IMR-90 (cell line): ENCODE results near the gene ARPC5. TPM values are rescaled to one million over a fixed set of nuclear protein-coding genes. Genes with fewer than 3 reads are reported as not detected.

ENCODE experiments used
- ATAC-seq: fragments of 200-7000 bp; cut with Tn5 transposase; 2 replicates; pipeline ENCODE4 v1.9.1; 2020; ENCODE audit warnings: low read depth, mild to moderate bottlenecking, moderate library complexity
- BruUV-seq: library from RNA; stranded (reverse); fragments of 400-500 nt; replicated peaks from 2 replicates; lab custom pipeline; 2021; lab: Mats Ljungman, UMichigan
- CTCF ChIA-PET: fragments of 300-600 bp; formaldehyde crosslinking; extraction: SDS; loops from one replicate; lab custom pipeline; 2021; ENCODE audit warnings: antibody characterized with exemption; lab: Yijun Ruan, JAX
- POLR2A ChIA-PET: fragments of 300-600 bp; sonication (Branson Sonifier 250); formaldehyde crosslinking; loops from one replicate; lab custom pipeline; 2022; ENCODE audit warnings: antibody characterized with exemption; ENCODE audit not compliant: unreplicated experiment; lab: Charles Lee
- DNase-seq: peaks from one replicate; pipeline ENCODE4 v3.0.0; 2013
- H2AFZ ChIP-seq: replicated peaks from 2 replicates; pipeline ENCODE3; 2013; ENCODE audit warnings: low read length, mild to moderate bottlenecking; ENCODE audit not compliant: poor library complexity
- H2AK5ac ChIP-seq: 2 replicates; pipeline ENCODE4 v1.6.1; 2013; ENCODE audit warnings: low read depth, low read length, inconsistent platforms
- H2AK9ac ChIP-seq: replicated peaks from 2 replicates; pipeline ENCODE3; 2013; ENCODE audit warnings: mild to moderate bottlenecking, low read depth, low read length, moderate library complexity; ENCODE audit not compliant: poor library complexity
- H2BK120ac ChIP-seq: 2 replicates; pipeline ENCODE4 v1.6.1; 2013; ENCODE audit warnings: low read depth, low read length, inconsistent platforms
- H2BK15ac ChIP-seq: 3 replicates; pipeline ENCODE4 v1.6.1; 2013; ENCODE audit warnings: low read depth, low read length, inconsistent platforms
- H2BK20ac ChIP-seq: 2 replicates; pipeline ENCODE4 v1.6.1; 2013; ENCODE audit warnings: low read depth, mild to moderate bottlenecking, inconsistent platforms, low read length, moderate library complexity
- H2BK5ac ChIP-seq: 2 replicates; pipeline ENCODE4 v1.6.1; 2013; ENCODE audit warnings: mild to moderate bottlenecking, low read depth, low read length, inconsistent platforms; ENCODE audit not compliant: poor library complexity, severe bottlenecking
- H3K14ac ChIP-seq: replicated peaks from 2 replicates; pipeline ENCODE4 v1.6.1; 2013; ENCODE audit warnings: low read depth, low read length, inconsistent platforms
- H3K18ac ChIP-seq: 2 replicates; pipeline ENCODE4 v1.6.1; 2013; ENCODE audit warnings: low read depth, low read length, control low read depth
- H3K23ac ChIP-seq: 2 replicates; pipeline ENCODE4 v1.6.1; 2013; ENCODE audit warnings: low read depth, low read length, inconsistent platforms
- H3K27ac ChIP-seq: 2 replicates; pipeline ENCODE4 v1.5.1; 2013; ENCODE audit warnings: mild to moderate bottlenecking, control low read depth, low read length; ENCODE audit not compliant: insufficient read depth
- H3K27me3 ChIP-seq: 2 replicates; pipeline ENCODE4 v1.6.1; 2013; ENCODE audit warnings: low read length; ENCODE audit not compliant: control insufficient read depth, insufficient read depth
- H3K36me3 ChIP-seq: 2 replicates; pipeline ENCODE4 v1.6.1; 2013; ENCODE audit warnings: low read length, mixed read lengths; ENCODE audit not compliant: control insufficient read depth, insufficient read depth
- H3K4ac ChIP-seq: 2 replicates; pipeline ENCODE4 v1.6.1; 2013; ENCODE audit warnings: low read depth, low read length, inconsistent platforms
- H3K4me1 ChIP-seq: 2 replicates; pipeline ENCODE4 v1.6.1; 2013; ENCODE audit warnings: low read length, mixed read lengths; ENCODE audit not compliant: control insufficient read depth, insufficient read depth
- H3K4me2 ChIP-seq: 2 replicates; pipeline ENCODE4 v1.6.1; 2013; ENCODE audit warnings: low read depth, mild to moderate bottlenecking, control low read depth, low read length, moderate library complexity
- H3K4me3 ChIP-seq: 2 replicates; pipeline ENCODE4 v1.5.1; 2013; ENCODE audit warnings: low read depth, mild to moderate bottlenecking, control low read depth, low read length, moderate library complexity; ENCODE audit not compliant: insufficient read depth
- H3K56ac ChIP-seq: 2 replicates; pipeline ENCODE4 v1.6.1; 2013; ENCODE audit warnings: low read length, inconsistent platforms; ENCODE audit not compliant: insufficient read depth; ENCODE audit errors: extremely low read depth
- H3K79me1 ChIP-seq, 2 experiments: 2 replicates each; pipeline ENCODE4 v1.6.1; 2013; ENCODE audit warnings: low read length in 2 of 2, inconsistent platforms in 1 of 2, low read depth in 1 of 2
- H3K9ac ChIP-seq: 2 replicates; pipeline ENCODE4 v1.6.1; 2013; ENCODE audit warnings: low read depth, low read length, control low read depth
- H3K9me1 ChIP-seq: 2 replicates; pipeline ENCODE4 v1.6.1; 2013; ENCODE audit warnings: low read length, inconsistent platforms; ENCODE audit not compliant: insufficient read depth
- H3K9me3 ChIP-seq: 2 replicates; pipeline ENCODE4 v1.6.1; 2013; ENCODE audit warnings: low read length; ENCODE audit not compliant: control insufficient read depth, insufficient read depth
- H4K20me1 ChIP-seq: 2 replicates; pipeline ENCODE4 v1.6.1; 2013; ENCODE audit warnings: low read length, inconsistent platforms; ENCODE audit not compliant: insufficient read depth
- H4K5ac ChIP-seq: 2 replicates; pipeline ENCODE4 v1.6.1; 2013; ENCODE audit warnings: mild to moderate bottlenecking, low read depth, low read length, control low read depth
- H4K8ac ChIP-seq, 2 experiments: 2 replicates each; pipeline ENCODE4 v1.6.1; 2013; ENCODE audit warnings: low read depth in 2 of 2, low read length in 2 of 2, control low read depth in 1 of 2, inconsistent platforms in 1 of 2
- H4K91ac ChIP-seq: 2 replicates; pipeline ENCODE4 v1.6.1; 2013; ENCODE audit warnings: low read depth, low read length, inconsistent platforms; ENCODE audit not compliant: insufficient read depth
- CEBPB ChIP-seq: IDR thresholded peaks from 2 replicates; pipeline ENCODE4 v1.6.1; 2012; ENCODE audit warnings: low read depth, low read length, improper control_type of control experiment
- CHD1 ChIP-seq: IDR thresholded peaks from 2 replicates; pipeline ENCODE4 v1.6.1; 2012; ENCODE audit warnings: low read depth, low read length, improper control_type of control experiment
- FOS ChIP-seq: fragments of 150-350 bp; IDR thresholded peaks from 2 replicates; pipeline ENCODE4 v1.6.1; 2016; ENCODE audit warnings: low read depth, low read length
- MAFK ChIP-seq: IDR thresholded peaks from 2 replicates; pipeline ENCODE4 v1.6.1; 2012; ENCODE audit warnings: low read depth, low read length, improper control_type of control experiment
- RAD21 ChIP-seq: IDR thresholded peaks from 2 replicates; pipeline ENCODE4 v1.6.1; 2012; ENCODE audit warnings: low read length, improper control_type of control experiment
- SMC3 ChIP-seq: fragments of 150-350 bp; IDR thresholded peaks from 2 replicates; pipeline ENCODE4 v1.6.1; 2016; ENCODE audit warnings: low read depth, mild to moderate bottlenecking, antibody characterized with exemption, low read length, moderate library complexity
- WGBS, 2 experiments: methylation state at CpG; one replicate each; pipeline versions ENCODE4 v1.1.5 to v1.1.7; 2013; ENCODE audit warnings: missing lambda C conversion rate in 2 of 2; ENCODE audit not compliant: insufficient read length in 1 of 2; ENCODE audit errors: extremely low coverage in 2 of 2; 5-methylcytosine and 5-hydroxymethylcytosine counted together
- dilution Hi-C: fragments of 300-500 bp; cut with HindIII; formaldehyde crosslinking; loops from one replicate; pipeline ENCODE4 v1.14.3; 2018; ENCODE audit warnings: low sequenced_read_pairs; ENCODE audit not compliant: unreplicated experiment
- in situ Hi-C: fragments of 300-500 bp; cut with MboI; formaldehyde crosslinking; loops from 3 replicates; pipeline ENCODE4 v1.14.3; 2019; ENCODE audit warnings: low sequenced_read_pairs, inconsistent platforms, mixed read lengths
- intact Hi-C: fragments of 100-400 bp; cut with micrococcal nuclease; formaldehyde crosslinking; loops from 2 replicates; pipeline ENCODE4 v1.10.0; 2022
- polyA plus RNA-seq, 3 experiments: library from polyadenylated mRNA; depleted of rRNA; stranded (reverse); fragments of >200 nt; gene quantifications; 2 replicates each; pipeline ENCODE4 v1.2.3, GENCODE V29; 2012; ENCODE audit warnings: low replicate concordance in 1 of 3
- total RNA-seq: library from RNA; depleted of rRNA; stranded (reverse); fragments of >200 nt; gene quantifications from 2 replicates; pipeline ENCODE4 v1.2.3, GENCODE V29; 2012

ARPC5 gene
- total and polyA plus RNA-seq, 2 of the 4 experiments (the other 2 are of a cell fraction) = 132 to 212 TPM

GRCh38 chr1:183676586-183677189 lies 41.1 kb upstream of the ARPC5 start:
- in situ Hi-C loops = no loop called here
- no CpG with 5 or more reads among the region's 2 CpGs for WGBS, 2 experiments
- BruUV-seq = no TSS peak
- Histone ChIP-seq H2BK15ac (no peak overlapping the region), H2BK5ac (no peak overlapping the region), H3K9me1 (no peaks in the 10 kb centered on the region), H3K27me3 (no peaks in the 10 kb centered on the region), H3K4me2 (no peak overlapping the region), H2BK20ac (no peak overlapping the region), H3K14ac (no peak overlapping the region), H4K5ac (no peak overlapping the region), H4K20me1 (no peaks in the 10 kb centered on the region), H3K23ac (no peak overlapping the region), H3K79me1 (peaks cover 0 to 4% of the 10 kb centered on the region in 2 experiments; a peak in 2 of 4 replicates), H3K27ac (no peak overlapping the region), H3K4ac (no peak overlapping the region), H3K9me3 (no peaks in the 10 kb centered on the region), H4K8ac (no peak overlapping the region), H3K56ac (no peak overlapping the region), H3K9ac (no peak overlapping the region), H3K18ac (no peak overlapping the region), H2AFZ (no peak overlapping the region), H3K4me3 (no peak overlapping the region), H2BK120ac (no peak overlapping the region), H2AK9ac (no peak overlapping the region), H2AK5ac (no peak overlapping the region), H3K4me1 (no peaks in the 10 kb centered on the region; the same call in 1 of the 2 replicates), H3K36me3 (no peaks in the 10 kb centered on the region), H4K91ac (no peak overlapping the region)
- TF ChIP-seq FOS (no peak), CEBPB (peak; percentile 39; the same call in 1 of the 2 replicates), CHD1 (no peak), SMC3 (no peak), MAFK (peak; percentile 66), RAD21 (no peak)
- ChIA-PET POLR2A (no interaction called here), CTCF (interaction anchor here (1.4 kb wide), 1 partner anchor 8 kb away, joined by 4 read pairs; no protein-coding TSS in a partner anchor)
- ATAC-seq = peak; percentile 84
- intact Hi-C loops = no loop called here
- peak; percentile 74 for DNase-seq
- dilution Hi-C loops = no loop called here
